ENCODE measurements around the gene PITPNC1.
"Not testable (repeated sequence)": the region's sequence is repeated elsewhere in the genome, so short reads cannot be mapped to it uniquely, and the experiment has no call there.

PITPNC1 gene

DNA sequence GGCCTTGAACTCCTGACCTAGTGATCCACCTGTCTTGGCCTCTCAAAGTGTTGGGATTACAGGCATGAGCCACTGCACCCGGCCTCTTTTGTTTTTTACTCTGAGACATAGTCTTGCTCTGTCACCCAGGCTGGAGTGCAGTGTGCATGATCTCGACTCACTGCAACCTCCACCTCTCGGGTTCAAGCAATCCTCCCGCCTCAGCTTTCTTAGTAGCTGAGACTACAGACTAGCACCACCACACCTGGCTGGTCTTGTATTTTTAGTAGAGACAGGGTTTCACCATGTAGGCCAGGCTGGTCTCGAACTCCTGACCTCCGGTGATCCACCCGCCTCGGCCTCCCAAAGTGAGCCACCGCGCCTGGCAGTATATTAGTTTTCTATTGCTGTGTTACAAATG lies 11.5 kb downstream of the PITPNC1 start:
- not testable (repeated sequence) for H3K4me3 ChIP-seq (ENCODE audit: low read depth in 1 of 2, low read length in 2 of 2); H3K9me3 ChIP-seq (ENCODE audit: low read length); H3K9ac ChIP-seq (ENCODE audit: low read length); H3K4me1 ChIP-seq (ENCODE audit: insufficient read depth, low read length); H3K36me3 ChIP-seq (ENCODE audit: insufficient read depth, low read length); H3K27ac ChIP-seq (ENCODE audit: low read depth, low read length); H3K27me3 ChIP-seq (ENCODE audit: control insufficient read depth in 1 of 2, insufficient read depth in 2 of 2, low read length in 2 of 2)

DNA sequence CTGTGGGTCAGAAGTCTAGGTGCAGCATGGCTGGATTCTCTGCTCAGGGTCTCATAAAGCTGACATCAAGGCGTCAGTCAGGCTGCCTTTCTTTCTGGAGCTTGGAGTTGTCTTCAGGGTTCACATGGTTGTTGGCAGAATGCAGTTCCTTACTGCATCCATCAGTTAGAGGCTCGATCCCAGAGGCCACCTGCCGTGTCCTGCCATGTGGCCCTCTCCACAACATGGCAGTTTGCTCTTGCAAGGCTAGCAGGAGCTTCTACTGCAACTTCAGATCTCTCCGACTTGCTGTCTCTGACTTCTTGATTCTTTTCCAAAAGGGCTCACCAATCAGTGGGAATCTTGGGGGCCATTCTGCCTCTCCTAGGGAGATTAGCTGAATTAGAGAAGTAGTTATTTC lies 11.9 kb downstream of the PITPNC1 start:
- Histone ChIP-seq H3K4me1 (ENCODE audit: insufficient read depth, low read length) (no peaks in the 10 kb centered on the region), H3K9me3 (ENCODE audit: low read length) (no peaks in the 10 kb centered on the region), H3K36me3 (ENCODE audit: insufficient read depth, low read length) (no peaks in the 10 kb centered on the region), H3K9ac (ENCODE audit: low read length) (no peak overlapping the region), H3K4me3 (ENCODE audit: low read depth in 1 of 2, low read length in 2 of 2) (no peak overlapping the region), H3K27me3 (ENCODE audit: control insufficient read depth in 1 of 2, insufficient read depth in 2 of 2, low read length in 2 of 2) (no peaks in the 10 kb centered on the region), H3K27ac (ENCODE audit: low read depth, low read length) (no peak overlapping the region)

DNA sequence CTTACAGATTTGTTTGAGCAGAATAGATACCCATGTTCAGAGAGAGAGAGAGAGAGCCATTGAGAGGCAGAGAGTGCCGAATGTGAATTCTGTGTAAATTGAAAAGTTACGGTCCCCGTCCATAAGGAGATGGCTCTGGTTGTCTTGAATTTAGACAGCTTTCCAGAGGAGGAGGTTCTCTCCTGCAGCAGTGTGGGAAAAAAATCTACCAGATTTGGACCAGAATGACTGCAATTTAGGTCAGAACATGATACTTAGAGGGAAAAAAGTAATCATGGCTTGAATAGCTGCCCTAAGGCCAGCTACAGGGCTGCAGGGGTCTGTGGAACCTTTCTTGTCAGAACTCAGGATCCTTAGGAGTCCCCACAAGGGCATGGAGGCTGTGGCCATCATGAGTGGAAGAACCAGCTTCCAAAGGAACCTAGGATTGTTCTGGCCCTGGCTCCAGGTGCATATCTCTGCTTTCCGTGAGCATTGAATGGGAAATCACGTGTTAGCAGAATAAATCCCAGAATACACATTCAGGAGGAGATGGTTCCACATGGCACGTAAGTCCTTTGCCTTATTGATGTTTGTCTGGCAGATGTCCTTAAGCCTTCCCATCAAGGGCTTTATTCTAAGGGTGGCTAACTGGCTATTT lies 13.0 kb downstream of the PITPNC1 start:
- H3K27me3 ChIP-seq (ENCODE audit: control insufficient read depth in 1 of 2, insufficient read depth in 2 of 2, low read length in 2 of 2), result no peaks in the 10 kb centered on the region
- H3K9ac ChIP-seq (ENCODE audit: low read length), result no peak overlapping the region

DNA sequence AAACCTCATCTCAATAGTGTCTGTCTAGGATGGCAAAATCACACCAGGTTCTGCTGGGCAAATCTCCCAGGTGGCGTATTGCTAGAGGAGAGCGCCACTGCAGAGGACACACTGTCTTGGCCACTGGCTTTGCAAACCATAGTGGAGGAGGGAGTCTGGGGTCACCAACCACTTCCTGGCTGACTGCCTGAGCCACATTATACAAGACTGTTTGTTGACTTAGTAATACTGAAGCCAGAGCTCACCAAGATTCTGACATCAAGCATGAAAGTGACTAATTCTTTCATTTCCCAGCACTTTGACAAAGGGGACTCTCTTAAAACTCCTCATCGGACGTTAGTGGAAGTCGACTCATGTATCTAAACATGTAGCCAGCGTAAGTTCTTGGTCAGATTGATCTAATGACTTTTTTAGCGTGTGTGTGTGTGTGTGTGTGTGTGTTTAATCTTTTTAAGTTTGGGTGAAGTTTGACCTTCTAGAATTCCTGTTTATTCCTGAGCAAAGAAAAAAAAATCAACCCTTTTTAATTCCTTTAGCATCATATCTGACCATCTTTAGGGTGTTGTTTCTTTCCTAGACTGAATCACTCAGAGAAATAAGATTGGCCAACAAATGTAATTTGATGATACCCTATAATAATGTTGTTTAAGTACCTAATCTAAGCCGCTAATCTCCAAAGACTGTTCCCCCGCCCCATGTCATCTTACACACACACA lies 13.7 kb downstream of the PITPNC1 start:
- Histone ChIP-seq H3K4me1 (ENCODE audit: insufficient read depth, low read length) (no peaks in the 10 kb centered on the region), H3K36me3 (ENCODE audit: insufficient read depth, low read length) (no peaks in the 10 kb centered on the region), H3K4me3 (ENCODE audit: low read depth in 1 of 2, low read length in 2 of 2) (no peak overlapping the region), H3K9ac (ENCODE audit: low read length) (no peak overlapping the region), H3K27ac (ENCODE audit: low read depth, low read length) (no peak overlapping the region), H3K27me3 (ENCODE audit: control insufficient read depth in 1 of 2, insufficient read depth in 2 of 2, low read length in 2 of 2) (no peaks in the 10 kb centered on the region), H3K9me3 (ENCODE audit: low read length) (no peaks in the 10 kb centered on the region)

More for the DNA sequence above, 13.0 kb downstream of the PITPNC1 start:
- no peaks in the 10 kb centered on the region for H3K36me3 ChIP-seq (ENCODE audit: insufficient read depth, low read length)
- no peak overlapping the region for H3K27ac ChIP-seq (ENCODE audit: low read depth, low read length)
- H3K4me3 ChIP-seq (ENCODE audit: low read depth in 1 of 2, low read length in 2 of 2), result no peak overlapping the region
- no peaks in the 10 kb centered on the region for H3K4me1 ChIP-seq (ENCODE audit: insufficient read depth, low read length)
- H3K9me3 ChIP-seq (ENCODE audit: low read length), result no peaks in the 10 kb centered on the region

DNA sequence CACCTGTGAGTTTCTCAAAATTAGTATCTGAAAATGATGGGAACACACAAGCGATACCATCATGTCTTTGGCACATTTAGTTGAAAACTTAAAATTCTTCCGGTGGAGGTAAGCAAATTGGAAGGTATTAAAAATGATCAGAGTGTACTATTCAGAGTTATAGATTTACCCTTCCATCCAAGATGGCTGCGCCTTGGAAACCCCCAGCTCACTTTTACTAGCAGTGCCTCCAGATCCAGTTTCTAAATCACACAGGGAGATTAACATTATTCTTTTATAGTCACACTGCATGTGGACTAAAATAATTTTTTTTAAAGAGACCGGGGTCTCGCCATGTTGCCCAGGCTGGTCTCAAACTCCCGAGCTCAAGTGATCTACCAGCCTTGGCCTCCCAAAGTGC lies 15.0 kb downstream of the PITPNC1 start:
- H3K4me3 ChIP-seq (ENCODE audit: low read depth in 1 of 2, low read length in 2 of 2), result no peak overlapping the region
- H3K9ac ChIP-seq (ENCODE audit: low read length), result no peak overlapping the region
- H3K4me1 ChIP-seq (ENCODE audit: insufficient read depth, low read length), result no peaks in the 10 kb centered on the region
- no peaks in the 10 kb centered on the region for H3K27me3 ChIP-seq (ENCODE audit: control insufficient read depth in 1 of 2, insufficient read depth in 2 of 2, low read length in 2 of 2)
- H3K9me3 ChIP-seq (ENCODE audit: low read length), result no peaks in the 10 kb centered on the region
- no peak overlapping the region for H3K27ac ChIP-seq (ENCODE audit: low read depth, low read length)
- H3K36me3 ChIP-seq (ENCODE audit: insufficient read depth, low read length), result no peaks in the 10 kb centered on the region

DNA sequence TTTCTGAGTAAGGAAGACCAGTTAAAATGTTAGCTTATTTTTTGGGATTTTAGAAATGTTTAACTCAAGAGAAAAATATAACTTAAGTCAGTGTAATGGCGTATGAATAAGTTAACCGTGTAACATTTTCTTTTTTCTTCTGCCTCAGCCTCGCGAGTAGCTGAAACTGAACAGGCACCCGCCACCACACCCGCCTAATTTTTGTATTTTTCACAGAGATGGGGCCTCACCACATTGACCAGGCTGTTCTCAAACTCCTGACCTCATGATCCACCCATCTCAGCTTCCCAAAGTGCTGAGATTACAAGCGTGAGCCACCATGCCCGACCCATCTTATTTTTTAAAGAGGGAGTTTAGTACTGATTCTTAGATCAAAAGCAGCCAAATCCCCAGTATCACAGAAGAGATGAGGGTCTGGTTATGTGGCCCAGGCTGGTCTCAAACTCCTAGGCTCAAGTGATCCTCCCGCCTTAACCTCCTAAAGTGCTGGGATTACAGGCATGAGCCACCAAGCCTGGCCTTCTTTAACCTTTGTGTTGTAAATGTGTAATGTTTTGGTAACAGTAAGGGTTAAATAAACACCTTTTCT lies 16.8 kb downstream of the PITPNC1 start:
- H3K9me3 ChIP-seq (ENCODE audit: low read length), result no peaks in the 10 kb centered on the region
- no peaks in the 10 kb centered on the region for H3K4me1 ChIP-seq (ENCODE audit: insufficient read depth, low read length)
- no peaks in the 10 kb centered on the region for H3K36me3 ChIP-seq (ENCODE audit: insufficient read depth, low read length)
- H3K4me3 ChIP-seq (ENCODE audit: low read depth in 1 of 2, low read length in 2 of 2), result no peak overlapping the region
- no peaks in the 10 kb centered on the region for H3K27me3 ChIP-seq (ENCODE audit: control insufficient read depth in 1 of 2, insufficient read depth in 2 of 2, low read length in 2 of 2)
- H3K9ac ChIP-seq (ENCODE audit: low read length), result no peak overlapping the region
- no peak overlapping the region for H3K27ac ChIP-seq (ENCODE audit: low read depth, low read length)

DNA sequence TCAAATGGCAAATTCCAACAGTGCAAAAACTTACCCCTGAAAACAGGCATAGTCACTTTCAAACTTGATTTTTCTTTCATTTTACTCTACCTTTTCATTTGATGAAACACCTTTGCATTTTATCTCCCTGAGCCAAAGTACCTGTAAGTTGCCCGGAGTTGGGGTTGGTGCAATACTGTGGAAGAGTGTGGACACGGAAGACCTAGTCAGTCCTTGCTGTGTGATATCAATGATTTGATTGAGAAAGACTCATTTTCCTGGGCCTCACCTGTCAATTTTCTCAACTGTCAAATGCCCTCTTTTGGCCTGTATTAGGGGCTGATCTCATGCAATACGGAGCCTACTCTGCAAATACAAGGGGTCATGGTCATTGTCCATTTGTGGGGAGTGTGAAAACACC lies 22.6 kb downstream of the PITPNC1 start:
- Histone ChIP-seq H3K4me1 (ENCODE audit: insufficient read depth, low read length) (peaks cover 8% of the 10 kb centered on the region), H3K36me3 (ENCODE audit: insufficient read depth, low read length) (no peaks in the 10 kb centered on the region), H3K4me3 (ENCODE audit: low read depth in 1 of 2, low read length in 2 of 2) (no peak overlapping the region), H3K9ac (ENCODE audit: low read length) (no peak overlapping the region), H3K9me3 (ENCODE audit: low read length) (no peaks in the 10 kb centered on the region), H3K27me3 (ENCODE audit: control insufficient read depth in 1 of 2, insufficient read depth in 2 of 2, low read length in 2 of 2) (no peaks in the 10 kb centered on the region), H3K27ac (ENCODE audit: low read depth, low read length) (no peak overlapping the region)

DNA sequence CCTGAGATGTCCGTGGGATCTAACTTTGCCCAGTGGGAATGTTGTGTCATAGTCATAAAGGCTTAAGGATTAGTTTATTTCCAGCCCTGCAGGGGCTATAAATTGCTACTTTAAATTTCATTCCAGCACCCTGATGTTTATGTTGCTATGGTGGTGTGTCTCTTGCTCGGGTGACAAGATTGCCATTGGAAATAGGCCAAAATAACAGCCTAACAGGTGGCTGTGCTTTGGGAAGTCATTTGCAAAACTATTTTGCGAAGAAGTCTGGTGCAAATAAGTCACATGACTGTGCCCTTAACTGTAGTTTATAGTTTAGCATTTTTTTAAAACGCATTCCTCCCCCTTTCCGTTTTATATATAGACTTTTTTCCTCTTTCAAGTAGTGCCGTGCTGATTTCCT lies 23.1 kb downstream of the PITPNC1 start:
- no peaks in the 10 kb centered on the region for H3K36me3 ChIP-seq (ENCODE audit: insufficient read depth, low read length)
- no peaks in the 10 kb centered on the region for H3K9me3 ChIP-seq (ENCODE audit: low read length)
- no peak overlapping the region for H3K9ac ChIP-seq (ENCODE audit: low read length)
- peaks cover 8% of the 10 kb centered on the region for H3K4me1 ChIP-seq (ENCODE audit: insufficient read depth, low read length)
- H3K27ac ChIP-seq (ENCODE audit: low read depth, low read length), result no peak overlapping the region
- no peak overlapping the region for H3K4me3 ChIP-seq (ENCODE audit: low read depth in 1 of 2, low read length in 2 of 2)
- no peaks in the 10 kb centered on the region for H3K27me3 ChIP-seq (ENCODE audit: control insufficient read depth in 1 of 2, insufficient read depth in 2 of 2, low read length in 2 of 2)

DNA sequence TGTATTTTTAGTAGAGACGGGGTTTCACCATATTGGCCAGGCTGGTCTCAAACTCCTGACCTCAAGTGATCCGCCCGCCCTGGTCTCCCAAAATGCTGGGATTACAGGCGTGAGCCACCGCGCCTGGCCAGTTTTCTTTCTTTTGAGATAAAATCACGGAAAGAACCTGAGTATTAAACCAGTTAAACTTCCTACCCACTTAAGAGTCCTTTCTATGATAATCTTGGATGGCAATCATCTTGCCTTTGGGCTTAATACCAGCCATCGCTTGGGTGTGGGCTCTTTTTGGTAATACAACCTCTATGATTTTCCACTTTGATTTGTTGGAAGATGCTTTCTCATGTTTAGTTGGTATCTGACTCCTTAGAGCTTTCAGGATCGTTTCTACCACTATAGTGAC lies 24.0 kb downstream of the PITPNC1 start:
- Histone ChIP-seq H3K27me3 (ENCODE audit: control insufficient read depth in 1 of 2, insufficient read depth in 2 of 2, low read length in 2 of 2) (no peaks in the 10 kb centered on the region), H3K27ac (ENCODE audit: low read depth, low read length) (no peak overlapping the region), H3K36me3 (ENCODE audit: insufficient read depth, low read length) (no peaks in the 10 kb centered on the region), H3K9me3 (ENCODE audit: low read length) (no peaks in the 10 kb centered on the region), H3K4me3 (ENCODE audit: low read depth in 1 of 2, low read length in 2 of 2) (no peak overlapping the region), H3K4me1 (ENCODE audit: insufficient read depth, low read length) (peaks cover 8% of the 10 kb centered on the region), H3K9ac (ENCODE audit: low read length) (no peak overlapping the region)

DNA sequence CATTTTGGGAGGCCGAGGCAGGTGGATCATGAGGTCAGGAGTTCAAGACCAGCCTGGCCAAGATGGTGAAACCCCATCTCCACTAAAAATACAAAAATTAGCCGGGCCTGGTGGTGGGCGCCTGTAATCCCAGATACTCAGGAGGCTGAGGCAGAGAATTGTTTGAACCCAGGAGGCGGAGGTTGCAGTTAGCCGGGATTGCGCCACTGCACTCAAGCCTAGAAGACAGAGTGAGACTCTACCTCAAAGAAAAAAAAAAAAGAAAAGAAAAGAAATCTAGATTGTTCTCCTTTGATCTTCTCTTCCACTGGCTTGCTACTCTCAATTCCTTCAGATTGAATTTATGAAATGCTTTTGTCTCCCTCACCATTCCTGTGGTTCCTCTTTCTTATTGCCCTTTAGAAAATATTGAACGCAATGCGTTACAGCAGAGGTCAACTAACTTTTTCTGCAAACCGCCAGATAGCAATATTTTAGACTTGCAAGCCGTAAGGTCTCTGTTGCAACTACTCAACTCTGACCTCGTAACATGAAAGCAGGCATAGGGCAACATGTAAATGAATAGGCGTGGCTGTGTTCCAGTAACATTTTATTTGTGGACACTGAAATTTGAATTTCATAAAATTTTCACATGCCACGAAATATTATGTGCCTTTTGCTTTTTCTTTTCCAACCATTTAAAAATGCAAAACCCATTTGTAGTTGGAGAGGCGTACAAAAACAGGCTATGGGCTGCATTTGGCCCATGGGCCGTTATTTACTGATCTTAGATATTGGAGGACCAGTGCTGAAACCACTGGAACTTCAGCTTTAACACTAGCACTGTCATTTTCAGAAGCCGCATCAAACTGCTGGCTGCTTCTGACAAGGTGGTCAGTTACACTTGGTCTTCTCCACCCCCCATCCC lies 24.8 kb downstream of the PITPNC1 start:
- no peaks in the 10 kb centered on the region for H3K9me3 ChIP-seq (ENCODE audit: low read length)
- peaks cover 8% of the 10 kb centered on the region for H3K4me1 ChIP-seq (ENCODE audit: insufficient read depth, low read length)
- no peak overlapping the region for H3K4me3 ChIP-seq (ENCODE audit: low read depth in 1 of 2, low read length in 2 of 2)
- no peaks in the 10 kb centered on the region for H3K36me3 ChIP-seq (ENCODE audit: insufficient read depth, low read length)
- no peak overlapping the region for H3K9ac ChIP-seq (ENCODE audit: low read length)
- no peak overlapping the region for H3K27ac ChIP-seq (ENCODE audit: low read depth, low read length)
- H3K27me3 ChIP-seq (ENCODE audit: control insufficient read depth in 1 of 2, insufficient read depth in 2 of 2, low read length in 2 of 2), result no peaks in the 10 kb centered on the region

DNA sequence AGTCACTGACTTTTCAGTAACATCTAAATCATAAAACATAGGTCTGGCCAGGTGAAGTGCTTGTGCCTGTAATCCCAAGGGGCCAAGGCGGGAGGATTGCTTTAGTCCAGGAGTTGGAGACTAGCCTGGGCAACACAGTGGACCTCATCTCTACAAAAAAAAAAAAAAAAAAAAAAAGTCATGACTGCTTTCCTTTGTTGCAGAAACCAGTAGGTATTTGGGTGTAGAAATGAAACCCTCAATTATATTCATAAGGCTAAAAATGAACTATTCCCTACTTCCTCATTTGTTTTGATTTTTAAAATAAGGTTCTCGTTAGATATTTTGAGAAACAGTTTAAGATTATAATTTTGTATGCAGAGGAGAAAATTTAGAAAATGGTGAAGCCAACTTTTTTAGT lies 26.0 kb downstream of the PITPNC1 start:
- H3K9ac ChIP-seq (ENCODE audit: low read length), result no peak overlapping the region
- H3K9me3 ChIP-seq (ENCODE audit: low read length), result no peaks in the 10 kb centered on the region
- no peak overlapping the region for H3K27ac ChIP-seq (ENCODE audit: low read depth, low read length)
- H3K27me3 ChIP-seq (ENCODE audit: control insufficient read depth in 1 of 2, insufficient read depth in 2 of 2, low read length in 2 of 2), result no peaks in the 10 kb centered on the region
- no peak overlapping the region for H3K4me3 ChIP-seq (ENCODE audit: low read depth in 1 of 2, low read length in 2 of 2)
- peaks cover 8% of the 10 kb centered on the region for H3K4me1 ChIP-seq (ENCODE audit: insufficient read depth, low read length)
- no peaks in the 10 kb centered on the region for H3K36me3 ChIP-seq (ENCODE audit: insufficient read depth, low read length)

Data from muscle layer of colon (tissue), 2 donors.